ENCODE results near the gene RPL27A.

RPL27A gene

GRCh38 chr11:8641332-8641731 lies 41.3 kb upstream of the RPL27A start:
- H3K4me3 ChIP-seq (ENCODE audit: control insufficient read depth, low read depth, low read length) = no peak overlapping the region
- no peak for DNase-seq (ENCODE audit: low read depth)
- no peak for TF ChIP-seq CTCF (IDR thresholded peaks at IDR 0.05; ENCODE audit: control insufficient read depth, insufficient read depth, low read depth, low read length, missing control alignments)

GRCh38 chr11:8642196-8642841 lies 40.3 kb upstream of the RPL27A start:
- no peak overlapping the region for H3K4me3 ChIP-seq (ENCODE audit: control insufficient read depth, low read depth, low read length)
- no peak for DNase-seq (ENCODE audit: low read depth)
- no peak for TF ChIP-seq CTCF (IDR thresholded peaks at IDR 0.05; ENCODE audit: control insufficient read depth, insufficient read depth, low read depth, low read length, missing control alignments)

- no peak for TF ChIP-seq CTCF (IDR thresholded peaks at IDR 0.05; ENCODE audit: control insufficient read depth, insufficient read depth, low read depth, low read length, missing control alignments)
- no peak overlapping the region for H3K4me3 ChIP-seq (ENCODE audit: control insufficient read depth, low read depth, low read length)
- DNase-seq (ENCODE audit: low read depth) = no peak
Measured at GRCh38 chr11:8646873-8647272, 35.7 kb upstream of the RPL27A start.

GRCh38 chr11:8649361-8649760 lies 33.2 kb upstream of the RPL27A start:
- H3K4me3 ChIP-seq (ENCODE audit: control insufficient read depth, low read depth, low read length) = no peak overlapping the region
- no peak for DNase-seq (ENCODE audit: low read depth)
- no peak for TF ChIP-seq CTCF (IDR thresholded peaks at IDR 0.05; ENCODE audit: control insufficient read depth, insufficient read depth, low read depth, low read length, missing control alignments)

- TF ChIP-seq CTCF (IDR thresholded peaks at IDR 0.05; ENCODE audit: control insufficient read depth, insufficient read depth, low read depth, low read length, missing control alignments) = no peak
- no peak for DNase-seq (ENCODE audit: low read depth)
- no peak overlapping the region for H3K4me3 ChIP-seq (ENCODE audit: control insufficient read depth, low read depth, low read length)
Measured at GRCh38 chr11:8650401-8650990, 32.1 kb upstream of the RPL27A start.

GRCh38 chr11:8652140-8652539 lies 30.5 kb upstream of the RPL27A start:
- H3K4me3 ChIP-seq (ENCODE audit: control insufficient read depth, low read depth, low read length) = no peak overlapping the region
- no peak for TF ChIP-seq CTCF (IDR thresholded peaks at IDR 0.05; ENCODE audit: control insufficient read depth, insufficient read depth, low read depth, low read length, missing control alignments)
- peak; percentile 90 for DNase-seq (ENCODE audit: low read depth)

Measured in AG09309 (cell line).